C4-2B (cell line): ENCODE results near the gene AHI1.

ENCODE experiments used
- ZFX ChIP-seq: fragments of 450-650 bp; IDR thresholded peaks from 2 replicates; pipeline ENCODE4 v1.6.1; 2017
- TF ChIP-seq, protein P1 (sequence below): fragments of 450-650 bp; conservative IDR thresholded peaks from 2 replicates; pipeline ENCODE4 v1.5.1; 2017; ENCODE audit warnings: mild to moderate bottlenecking

DNA sequence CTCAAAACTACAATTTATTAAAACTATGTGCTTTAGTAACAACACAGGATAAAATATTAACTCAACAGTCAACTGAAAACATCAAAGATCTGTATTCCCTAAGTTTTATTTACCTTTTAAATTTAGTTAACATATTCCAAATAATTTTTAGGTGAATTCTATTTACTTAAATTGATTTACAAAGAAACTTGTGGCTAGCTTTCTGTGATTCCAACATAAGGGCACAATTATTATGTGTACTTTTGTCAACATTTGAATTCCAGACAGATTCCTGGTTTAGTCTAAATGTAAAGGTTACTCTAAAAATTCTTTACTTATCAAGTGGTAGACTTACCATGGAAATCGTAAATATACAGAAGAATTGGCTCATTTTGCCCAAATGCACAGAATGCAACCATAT lies 70.7 kb downstream of the AHI1 start:
- TF ChIP-seq, protein P1, sequence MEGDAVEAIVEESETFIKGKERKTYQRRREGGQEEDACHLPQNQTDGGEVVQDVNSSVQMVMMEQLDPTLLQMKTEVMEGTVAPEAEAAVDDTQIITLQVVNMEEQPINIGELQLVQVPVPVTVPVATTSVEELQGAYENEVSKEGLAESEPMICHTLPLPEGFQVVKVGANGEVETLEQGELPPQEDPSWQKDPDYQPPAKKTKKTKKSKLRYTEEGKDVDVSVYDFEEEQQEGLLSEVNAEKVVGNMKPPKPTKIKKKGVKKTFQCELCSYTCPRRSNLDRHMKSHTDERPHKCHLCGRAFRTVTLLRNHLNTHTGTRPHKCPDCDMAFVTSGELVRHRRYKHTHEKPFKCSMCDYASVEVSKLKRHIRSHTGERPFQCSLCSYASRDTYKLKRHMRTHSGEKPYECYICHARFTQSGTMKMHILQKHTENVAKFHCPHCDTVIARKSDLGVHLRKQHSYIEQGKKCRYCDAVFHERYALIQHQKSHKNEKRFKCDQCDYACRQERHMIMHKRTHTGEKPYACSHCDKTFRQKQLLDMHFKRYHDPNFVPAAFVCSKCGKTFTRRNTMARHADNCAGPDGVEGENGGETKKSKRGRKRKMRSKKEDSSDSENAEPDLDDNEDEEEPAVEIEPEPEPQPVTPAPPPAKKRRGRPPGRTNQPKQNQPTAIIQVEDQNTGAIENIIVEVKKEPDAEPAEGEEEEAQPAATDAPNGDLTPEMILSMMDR: no peak
- no peak for TF ChIP-seq ZFX
